Right lobe of liver (tissue), 4 donors: ENCODE data around the gene NEXMIF.

Source experiments
- CTCF ChIP-seq, 4 donors: fragments of 200-600 bp in 3 of 4; fragments of 450-650 bp in 1 of 4; IDR thresholded peaks; one replicate each; pipeline versions ENCODE4 v1.5.1 to v1.8.0; 2016 to 2022; ENCODE audit warnings: antibody characterized with exemption in 4 of 4, mild to moderate bottlenecking in 2 of 4
- POLR2A ChIP-seq: fragments of 450-650 bp; IDR thresholded peaks from one replicate; pipeline ENCODE4 v1.6.1; 2017; ENCODE audit warnings: antibody characterized with exemption, mild to moderate bottlenecking
- donor health status: DM: no; HTN: no; CAD: no.
- donor health status: DM: no; HTN: no; CAD: no.
- donor health status: DM: no; HTN: yes; CAD: no.

- no peak for TF ChIP-seq CTCF (IDR thresholded peaks at IDR 0.05)
- TF ChIP-seq POLR2A, result no peak
Measured at GRCh38 chrX:74865725-74866124, 59.5 kb downstream of the NEXMIF start.
